HepG2 (cell line): ENCODE measurements around the gene ST3GAL4.

ENCODE experiments used
- ELF1 ChIP-seq: sonication (generic); formaldehyde crosslinking; IDR thresholded peaks from 2 replicates; pipeline ENCODE4 v1.4.0; 2020; ENCODE audit warnings: missing genetic modification reagents
- NFKBIZ ChIP-seq: IDR thresholded peaks from 2 replicates; pipeline ENCODE4 v1.6.1; 2018; ENCODE audit warnings: missing genetic modification reagents, missing compliant biosample characterization
- ZNF652 ChIP-seq: IDR thresholded peaks from 2 replicates; pipeline ENCODE4 v1.6.1; 2016; ENCODE audit warnings: low read depth, borderline replicate concordance
- TF ChIP-seq, protein P1 (sequence below): sonication (generic); formaldehyde crosslinking; IDR thresholded peaks from 2 replicates; pipeline ENCODE4 v1.4.0; 2020; ENCODE audit warnings: low read depth, missing genetic modification reagents

DNA sequence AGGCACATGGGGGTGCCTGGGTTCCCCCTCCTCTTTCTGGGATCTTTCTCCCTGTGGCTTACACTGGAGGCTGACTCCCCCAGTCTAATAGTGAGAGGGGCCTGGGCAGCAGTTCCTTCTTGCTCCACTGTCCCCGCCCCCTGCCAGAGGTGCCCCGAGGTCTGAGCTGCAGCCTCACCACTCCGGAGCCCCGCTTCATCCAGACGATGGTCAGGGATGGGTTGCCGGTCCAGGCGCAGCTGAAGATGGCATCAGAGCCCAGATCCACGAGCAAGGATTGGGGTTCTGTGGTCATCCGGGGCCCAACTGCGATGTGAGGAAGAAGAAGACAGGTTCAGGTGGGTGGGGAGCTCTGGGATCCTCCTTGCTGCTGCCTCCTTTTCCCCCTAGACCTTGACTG, 91.1 kb downstream of the ST3GAL4 start:
- TF ChIP-seq ELF1 (CRISPR knock-in tag) (no peak), NFKBIZ (CRISPR knock-in tag) (no peak), ZNF652 (no peak)
- TF ChIP-seq, protein P1, sequence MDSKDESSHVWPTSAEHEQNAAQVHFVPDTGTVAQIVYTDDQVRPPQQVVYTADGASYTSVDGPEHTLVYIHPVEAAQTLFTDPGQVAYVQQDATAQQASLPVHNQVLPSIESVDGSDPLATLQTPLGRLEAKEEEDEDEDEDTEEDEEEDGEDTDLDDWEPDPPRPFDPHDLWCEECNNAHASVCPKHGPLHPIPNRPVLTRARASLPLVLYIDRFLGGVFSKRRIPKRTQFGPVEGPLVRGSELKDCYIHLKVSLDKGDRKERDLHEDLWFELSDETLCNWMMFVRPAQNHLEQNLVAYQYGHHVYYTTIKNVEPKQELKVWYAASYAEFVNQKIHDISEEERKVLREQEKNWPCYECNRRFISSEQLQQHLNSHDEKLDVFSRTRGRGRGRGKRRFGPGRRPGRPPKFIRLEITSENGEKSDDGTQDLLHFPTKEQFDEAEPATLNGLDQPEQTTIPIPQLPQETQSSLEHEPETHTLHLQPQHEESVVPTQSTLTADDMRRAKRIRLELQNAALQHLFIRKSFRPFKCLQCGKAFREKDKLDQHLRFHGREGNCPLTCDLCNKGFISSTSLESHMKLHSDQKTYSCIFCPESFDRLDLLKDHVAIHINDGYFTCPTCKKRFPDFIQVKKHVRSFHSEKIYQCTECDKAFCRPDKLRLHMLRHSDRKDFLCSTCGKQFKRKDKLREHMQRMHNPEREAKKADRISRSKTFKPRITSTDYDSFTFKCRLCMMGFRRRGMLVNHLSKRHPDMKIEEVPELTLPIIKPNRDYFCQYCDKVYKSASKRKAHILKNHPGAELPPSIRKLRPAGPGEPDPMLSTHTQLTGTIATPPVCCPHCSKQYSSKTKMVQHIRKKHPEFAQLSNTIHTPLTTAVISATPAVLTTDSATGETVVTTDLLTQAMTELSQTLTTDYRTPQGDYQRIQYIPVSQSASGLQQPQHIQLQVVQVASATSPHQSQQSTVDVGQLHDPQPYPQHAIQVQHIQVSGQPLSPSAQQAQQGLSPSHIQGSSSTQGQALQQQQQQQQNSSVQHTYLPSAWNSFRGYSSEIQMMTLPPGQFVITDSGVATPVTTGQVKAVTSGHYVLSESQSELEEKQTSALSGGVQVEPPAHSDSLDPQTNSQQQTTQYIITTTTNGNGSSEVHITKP (CRISPR knock-in tag): no peak
